Panc1 (cell line): Measurements from ENCODE around the gene ADAMTS2. TPM values are rescaled to one million over a fixed set of nuclear protein-coding genes. Genes with fewer than 3 reads are reported as not detected.

Source experiments
- ATAC-seq: fragments of 200-7000 bp; cut with Tn5 transposase; 2 replicates; pipeline ENCODE4 v1.9.1; 2020; ENCODE audit warnings: mild to moderate bottlenecking, moderate library complexity
- BruUV-seq: library from RNA; stranded (reverse); fragments of 400-500 nt; replicated peaks from 2 replicates; lab custom pipeline; 2021; lab: Mats Ljungman, UMichigan
- CTCF ChIA-PET: fragments of 300-600 bp; sonication (Branson Sonifier 250); formaldehyde crosslinking; loops from one replicate; lab custom pipeline; 2022; ENCODE audit warnings: antibody characterized with exemption; lab: Charles Lee
- POLR2A ChIA-PET: fragments of 300-600 bp; sonication (Branson Sonifier 250); formaldehyde crosslinking; loops from one replicate; lab custom pipeline; 2022; ENCODE audit warnings: antibody characterized with exemption; lab: Charles Lee
- DNase-seq: peaks from one replicate; pipeline ENCODE4 v3.0.0-alpha.2; 2010; ENCODE audit warnings: low read depth, low spot score
- H3K27ac ChIP-seq: 2 replicates; pipeline ENCODE4 v1.5.1; 2011; ENCODE audit warnings: mild to moderate bottlenecking, low read length, inconsistent platforms
- H3K27me3 ChIP-seq: fragments of 200-500 bp; sonication (Bioruptor generic); 2 replicates; pipeline ENCODE4 v1.6.0; 2014; ENCODE audit warnings: low read length, inconsistent platforms; ENCODE audit not compliant: control insufficient read depth, insufficient read depth
- H3K36me3 ChIP-seq: fragments of 200-500 bp; sonication (Bioruptor generic); 2 replicates; pipeline ENCODE4 v1.5.1; 2014; ENCODE audit warnings: inconsistent platforms, mild to moderate bottlenecking, low read length, moderate library complexity; ENCODE audit not compliant: control insufficient read depth, insufficient read depth
- H3K4me1 ChIP-seq: 2 replicates; pipeline ENCODE4 v1.5.1; 2011; ENCODE audit warnings: inconsistent platforms, mild to moderate bottlenecking, low read length, moderate library complexity; ENCODE audit not compliant: control insufficient read depth, insufficient read depth
- H3K4me3 ChIP-seq, 2 experiments: 2 replicates each; pipeline ENCODE4 v1.5.1; 2011 to 2012; ENCODE audit warnings: low read depth in 2 of 2, low read length in 2 of 2, mild to moderate bottlenecking in 2 of 2, inconsistent platforms in 1 of 2, moderate library complexity in 1 of 2
- H3K9me3 ChIP-seq: fragments of 200-500 bp; sonication (Bioruptor generic); 2 replicates; pipeline ENCODE4 v1.5.1; 2014; ENCODE audit warnings: low read depth, mild to moderate bottlenecking, inconsistent platforms, low read length, moderate library complexity; ENCODE audit not compliant: control insufficient read depth, insufficient read depth
- CTCF ChIP-seq: fragments of 450-650 bp; IDR thresholded peaks from 2 replicates; pipeline ENCODE4 v1.5.1; 2017; ENCODE audit warnings: mild to moderate bottlenecking
- POLR2AphosphoS5 ChIP-seq: IDR thresholded peaks from 2 replicates; pipeline ENCODE4 v1.6.1; 2012; ENCODE audit warnings: mild to moderate bottlenecking, low read depth, low read length, moderate library complexity
- REST ChIP-seq, 2 experiments: IDR thresholded peaks; 2 replicates each; pipeline ENCODE4 v1.6.1; 2011 to 2012; ENCODE audit warnings: low read depth in 2 of 2, control low read depth in 1 of 2, low read length in 1 of 2, mild to moderate bottlenecking in 1 of 2, moderate library complexity in 1 of 2; ENCODE audit not compliant: insufficient read depth in 1 of 2
- SIN3A ChIP-seq: IDR thresholded peaks from 2 replicates; pipeline ENCODE4 v1.6.1; 2012; ENCODE audit warnings: low read depth, mild to moderate bottlenecking, low read length, moderate library complexity, borderline replicate concordance; ENCODE audit not compliant: insufficient read depth
- TCF7L2 ChIP-seq: IDR thresholded peaks from 2 replicates; pipeline ENCODE4 v1.6.1; 2011; ENCODE audit warnings: mild to moderate bottlenecking, low read depth, low read length, inconsistent platforms
- in situ Hi-C: cut with HindIII; loops from 2 replicates; pipeline ENCODE4 v1.10.0; 2016; ENCODE audit warnings: low sequenced_read_pairs, low pct_unique_long_range_greater_than_20kb
- intact Hi-C: fragments of 100-400 bp; cut with micrococcal nuclease; formaldehyde crosslinking; loops from one replicate; pipeline ENCODE4 v1.10.0; 2022; ENCODE audit not compliant: unreplicated experiment
- total RNA-seq: library from RNA; stranded (reverse); gene quantifications from one replicate; pipeline ENCODE4 v1.2.1, GENCODE V29; 2021; ENCODE audit not compliant: unreplicated experiment

The ADAMTS2 gene
- total RNA-seq, 1 experiment from 2014 or later, result 0.13 TPM

GRCh38 chr5:179376701-179377420 is 31.6 kb upstream of the ADAMTS2 start:
- Histone ChIP-seq H3K4me1 (no peaks in the 10 kb centered on the region), H3K9me3 (no peaks in the 10 kb centered on the region), H3K36me3 (no peaks in the 10 kb centered on the region), H3K27me3 (no peaks in the 10 kb centered on the region), H3K27ac (no peak overlapping the region), H3K4me3 (no peak overlapping the region)
- no peak for TF ChIP-seq REST (IDR thresholded peaks at IDR 0.05; ENCODE audit: insufficient read depth in 1 of 2, low read depth in 2 of 2, low read length in 1 of 2)
- TF ChIP-seq CTCF, result no peak
- no peak for TF ChIP-seq SIN3A
- DNase-seq (no peak), ATAC-seq (no peak)
- ChIA-PET CTCF (no interaction called here), POLR2A (no interaction called here)
- in situ Hi-C loops (no loop called here), intact Hi-C loops (no loop called here)
- BruUV-seq, result no TSS peak

GRCh38 chr5:179375831-179376365 is 30.6 kb upstream of the ADAMTS2 start:
- POLR2A ChIA-PET, result no interaction called here

More at GRCh38 chr5:179375831-179376365, 30.6 kb upstream of the ADAMTS2 start:
- Histone ChIP-seq H3K36me3 (no peaks in the 10 kb centered on the region), H3K27ac (no peak overlapping the region), H3K4me1 (no peaks in the 10 kb centered on the region), H3K27me3 (no peaks in the 10 kb centered on the region), H3K4me3 (no peak overlapping the region), H3K9me3 (no peaks in the 10 kb centered on the region)
- no peak for TF ChIP-seq POLR2AphosphoS5
- TF ChIP-seq TCF7L2, result no peak
- TF ChIP-seq REST (IDR thresholded peaks at IDR 0.05; ENCODE audit: insufficient read depth in 1 of 2, low read depth in 2 of 2, low read length in 1 of 2), result no peak
- TF ChIP-seq SIN3A, result no peak
- no peak for TF ChIP-seq CTCF
- in situ Hi-C loops (no loop called here), intact Hi-C loops (no loop called here)
- CTCF ChIA-PET, result no interaction called here
- DNase-seq, result no peak
- ATAC-seq, result no peak
- no TSS peak for BruUV-seq
